HepG2 (cell line): Measurements from ENCODE around the gene HSD3B1. TPM values are rescaled to one million over a fixed set of nuclear protein-coding genes. Genes with fewer than 3 reads are reported as not detected.

ENCODE experiments used
- ATAC-seq: fragments of 200-7000 bp; cut with Tn5 transposase; 3 replicates; pipeline ENCODE4 v1.9.1; 2020; ENCODE audit warnings: mild to moderate bottlenecking, moderate library complexity
- BruUV-seq: library from RNA; stranded (reverse); fragments of 400-500 nt; replicated peaks from 2 replicates; lab custom pipeline; 2021; lab: Mats Ljungman, UMichigan
- CTCF ChIA-PET: fragments of 300-600 bp; formaldehyde crosslinking; extraction: SDS; loops from one replicate; lab custom pipeline; 2021; ENCODE audit warnings: low total read pairs, inconsistent platforms, low intra/inter-chr PET ratio; lab: Yijun Ruan, JAX
- POLR2A ChIA-PET: fragments of 350-600 bp; sonication (Branson Sonifier 250); formaldehyde crosslinking; loops from one replicate; lab custom pipeline; 2020; ENCODE audit warnings: antibody characterized with exemption, inconsistent platforms; lab: Yijun Ruan, JAX
- DNase-seq: peaks from one replicate; pipeline ENCODE4 v3.0.0-alpha.2; 2015; ENCODE audit warnings: low spot score
- FAIRE-seq: peaks from 3 replicates; lab custom pipeline; 2011; peaks lifted over from hg19 to GRCh38; lab: Jason Lieb, UNC
- H2AFZ ChIP-seq: one replicate; pipeline ENCODE4 v1.6.1; 2011; ENCODE audit warnings: low read length, inconsistent platforms
- H3K27ac ChIP-seq: fragments of 300-600 bp; 3 replicates; pipeline ENCODE4 v1.8.0; 2011; ENCODE audit warnings: mixed run types, mild to moderate bottlenecking, mixed read lengths, low read length, inconsistent platforms; ENCODE audit not compliant: insufficient read depth; ENCODE audit errors: extremely low read length
- H3K27me3 ChIP-seq, 2 experiments: fragments of 200-600 bp in 1 of 2; 2 replicates in 1 of 2; 3 replicates in 1 of 2; pipeline versions ENCODE4 v1.6.0 to v1.8.0; 2011; ENCODE audit warnings: low read length in 2 of 2, mild to moderate bottlenecking in 2 of 2, moderate library complexity in 2 of 2, inconsistent platforms in 1 of 2; ENCODE audit not compliant: insufficient read depth in 2 of 2, control insufficient read depth in 1 of 2
- H3K36me3 ChIP-seq, 2 experiments: fragments of 200-600 bp in 1 of 2; replicated peaks in 1 of 2; 2 replicates in 1 of 2; 3 replicates in 1 of 2; pipeline versions ENCODE4 v1.5.1 to v1.8.0; 2011; ENCODE audit warnings: low read length in 2 of 2, inconsistent platforms in 1 of 2; ENCODE audit not compliant: insufficient read depth in 2 of 2, control insufficient read depth in 1 of 2
- H3K4me1 ChIP-seq: 2 replicates; pipeline ENCODE4 v1.5.1; 2012; ENCODE audit warnings: low read length, inconsistent platforms; ENCODE audit not compliant: insufficient read depth
- H3K4me2 ChIP-seq: 2 replicates; pipeline ENCODE4 v1.6.0; 2011; ENCODE audit warnings: low read depth, low read length, inconsistent platforms
- H3K4me3 ChIP-seq, 3 experiments: fragments of 200-600 bp in 1 of 3; sonication (generic), shearing (Covaris generic) in 1 of 3; replicated peaks in 1 of 3; 2 replicates each; pipeline ENCODE4 v1.5.1; 2011 to 2016; ENCODE audit warnings: low read length in 3 of 3, inconsistent platforms in 2 of 3, low read depth in 2 of 3, mild to moderate bottlenecking in 2 of 3, control low read depth in 1 of 3, mixed read lengths in 1 of 3; ENCODE audit not compliant: insufficient read depth in 1 of 3
- H3K79me2 ChIP-seq: one replicate; pipeline ENCODE4 v1.6.1; 2011; ENCODE audit warnings: low read length, inconsistent platforms; ENCODE audit not compliant: insufficient read depth
- H3K9ac ChIP-seq: 2 replicates; pipeline ENCODE4 v1.6.0; 2011; ENCODE audit warnings: mild to moderate bottlenecking, low read depth, low read length, inconsistent platforms; ENCODE audit not compliant: insufficient read depth
- H3K9me3 ChIP-seq: 2 replicates; pipeline ENCODE4 v1.5.1; 2012; ENCODE audit warnings: mild to moderate bottlenecking, low read length
- H4K20me1 ChIP-seq: 2 replicates; pipeline ENCODE4 v1.6.0; 2011; ENCODE audit warnings: inconsistent platforms, mild to moderate bottlenecking, low read length, moderate library complexity; ENCODE audit not compliant: insufficient read depth
- ADNP ChIP-seq: sonication (generic); formaldehyde crosslinking; IDR thresholded peaks from 2 replicates; pipeline ENCODE4 v1.4.0; 2020; ENCODE audit warnings: missing genetic modification reagents
- FOXM1 ChIP-seq: sonication (generic); formaldehyde crosslinking; IDR thresholded peaks from 2 replicates; pipeline ENCODE4 v1.5.0; 2020; ENCODE audit warnings: missing genetic modification reagents
- GZF1 ChIP-seq: sonication (generic); formaldehyde crosslinking; IDR thresholded peaks from 2 replicates; pipeline ENCODE4 v1.5.1; 2020; ENCODE audit warnings: mild to moderate bottlenecking, missing genetic modification reagents
- PCBP2 ChIP-seq: fragments of 200-400 bp; formaldehyde crosslinking; optimal IDR thresholded peaks from 2 replicates; pipeline ENCODE3; 2018; ENCODE audit warnings: low read length, low read depth; ENCODE audit not compliant: poor library complexity, severe bottlenecking
- POLR2AphosphoS5 ChIP-seq: IDR thresholded peaks from 2 replicates; pipeline ENCODE4 v1.6.1; 2012; ENCODE audit warnings: low read depth, low read length
- TBP ChIP-seq: sonication (generic); formaldehyde crosslinking; IDR thresholded peaks from 2 replicates; pipeline ENCODE4 v1.5.0; 2020; ENCODE audit warnings: missing genetic modification reagents
- WGBS: methylation state at CpG from one replicate; pipeline ENCODE4 v1.1.6; 2017; ENCODE audit warnings: low lambda C conversion rate; 5-methylcytosine and 5-hydroxymethylcytosine counted together
- in situ Hi-C: cut with HindIII; loops from 2 replicates; pipeline ENCODE4 v1.10.0; 2017; ENCODE audit warnings: low pct_unique_long_range_greater_than_20kb; ENCODE audit not compliant: extremely low pct_ligation_motif_present
- intact Hi-C: fragments of 100-400 bp; cut with micrococcal nuclease; formaldehyde crosslinking; loops from one replicate; pipeline ENCODE4 v1.10.0; 2022; ENCODE audit not compliant: unreplicated experiment
- polyA plus RNA-seq, 8 experiments: library from polyadenylated mRNA; depleted of rRNA in 3 of 8; stranded (reverse) in 7 of 8; unstranded in 1 of 8; fragments of >200 nt; fragmentation: Illumina TruSeq in 4 of 8; extraction: Trizol in 4 of 8; gene quantifications; 2 replicates each; pipeline versions ENCODE4 v1.2.1 to v1.2.3, GENCODE V29; 2011 to 2016; ENCODE audit warnings: low read depth in 4 of 8, missing spikeins in 1 of 8, mixed read lengths in 1 of 8; ENCODE audit not compliant: insufficient read depth in 1 of 8
- total RNA-seq, 5 experiments: library from RNA; depleted of rRNA; stranded (reverse); fragments of >200 nt; fragmentation: Illumina TruSeq; extraction: Trizol; gene quantifications; 2 replicates each; pipeline ENCODE4 v1.2.3, GENCODE V29; 2016; ENCODE audit warnings: low read depth in 1 of 5
- TF ChIP-seq, protein P1 (sequence below): sonication (generic); formaldehyde crosslinking; conservative IDR thresholded peaks from 2 replicates; pipeline ENCODE4 v1.4.0; 2020; ENCODE audit warnings: missing genetic modification reagents
- TF ChIP-seq, protein P2 (sequence below): IDR thresholded peaks from 2 replicates; pipeline ENCODE4 v1.6.1; 2016; ENCODE audit warnings: mild to moderate bottlenecking

Gene HSD3B1
- total and polyA plus RNA-seq, 2 of the 13 experiments (the other 11 are each of a cell fraction or from before 2014, with no cell fraction given): not detected

DNA sequence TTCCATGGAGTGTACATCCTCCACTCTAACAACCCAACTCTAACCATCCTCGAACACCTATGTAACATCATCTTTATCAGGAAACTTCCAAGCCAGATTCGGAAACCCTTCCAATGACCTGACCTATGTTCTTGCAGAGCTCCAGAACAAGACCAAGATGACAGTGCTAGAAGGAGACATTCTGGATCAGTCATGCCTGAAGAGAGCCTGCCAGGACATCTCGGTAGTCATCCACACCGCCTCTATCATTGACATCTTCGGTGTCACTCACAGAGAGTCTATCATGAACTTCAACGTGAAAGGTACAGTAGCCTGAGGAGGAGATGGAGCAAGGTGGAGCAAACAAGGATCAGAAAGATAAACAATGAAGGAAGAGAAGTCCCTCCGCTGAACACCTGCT is 36.1 kb upstream of the HSD3B1 start:
- Histone ChIP-seq H3K27ac (no peak overlapping the region), H3K4me3 (no peak overlapping the region), H3K79me2 (no peaks in the 10 kb centered on the region), H3K4me1 (peaks cover 37% of the 10 kb centered on the region), H3K9ac (no peak overlapping the region), H3K36me3 (no peaks in the 10 kb centered on the region), H3K4me2 (no peak overlapping the region), H4K20me1 (no peaks in the 10 kb centered on the region), H3K9me3 (no peaks in the 10 kb centered on the region), H3K27me3 (peaks cover 0 to 6% of the 10 kb centered on the region in 2 experiments; a peak in 1 of 5 replicates), H2AFZ (no peak overlapping the region)
- no peak for FAIRE-seq
- ATAC-seq: no peak
- POLR2A ChIA-PET: no interaction called here
- no TSS peak for BruUV-seq
- CTCF ChIA-PET: no interaction called here
- TF ChIP-seq FOXM1 (CRISPR knock-in tag): no peak
- TF ChIP-seq POLR2AphosphoS5: no peak
- TF ChIP-seq TBP (CRISPR knock-in tag): no peak
- TF ChIP-seq ADNP: no peak
- TF ChIP-seq GZF1 (CRISPR knock-in tag): no peak
- TF ChIP-seq, protein P1, sequence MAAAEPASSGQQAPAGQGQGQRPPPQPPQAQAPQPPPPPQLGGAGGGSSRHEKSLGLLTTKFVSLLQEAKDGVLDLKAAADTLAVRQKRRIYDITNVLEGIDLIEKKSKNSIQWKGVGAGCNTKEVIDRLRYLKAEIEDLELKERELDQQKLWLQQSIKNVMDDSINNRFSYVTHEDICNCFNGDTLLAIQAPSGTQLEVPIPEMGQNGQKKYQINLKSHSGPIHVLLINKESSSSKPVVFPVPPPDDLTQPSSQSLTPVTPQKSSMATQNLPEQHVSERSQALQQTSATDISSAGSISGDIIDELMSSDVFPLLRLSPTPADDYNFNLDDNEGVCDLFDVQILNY (CRISPR knock-in tag): no peak
- no peak for TF ChIP-seq PCBP2
- TF ChIP-seq, protein P2, sequence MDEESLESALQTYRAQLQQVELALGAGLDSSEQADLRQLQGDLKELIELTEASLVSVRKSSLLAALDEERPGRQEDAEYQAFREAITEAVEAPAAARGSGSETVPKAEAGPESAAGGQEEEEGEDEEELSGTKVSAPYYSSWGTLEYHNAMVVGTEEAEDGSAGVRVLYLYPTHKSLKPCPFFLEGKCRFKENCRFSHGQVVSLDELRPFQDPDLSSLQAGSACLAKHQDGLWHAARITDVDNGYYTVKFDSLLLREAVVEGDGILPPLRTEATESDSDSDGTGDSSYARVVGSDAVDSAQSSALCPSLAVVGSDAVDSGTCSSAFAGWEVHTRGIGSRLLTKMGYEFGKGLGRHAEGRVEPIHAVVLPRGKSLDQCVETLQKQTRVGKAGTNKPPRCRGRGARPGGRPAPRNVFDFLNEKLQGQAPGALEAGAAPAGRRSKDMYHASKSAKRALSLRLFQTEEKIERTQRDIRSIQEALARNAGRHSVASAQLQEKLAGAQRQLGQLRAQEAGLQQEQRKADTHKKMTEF (CRISPR knock-in tag): no peak
- in situ Hi-C loops (no loop called here), intact Hi-C loops (no loop called here)
- no peak for DNase-seq
- 56% methylated on average over 7 of the region's 7 CpGs for WGBS
